NCI-H2107 (cell line): ENCODE results near the gene MORF4L1.
"Not testable (repeated sequence)": the region's sequence is repeated elsewhere in the genome, so short reads cannot be mapped to it uniquely, and the experiment has no call there.

ENCODE experiments used
- DNase-seq: peaks from one replicate; lab custom pipeline; 2025; lab: John Stamatoyannopoulos, UW

MORF4L1 gene

GRCh38 chr15:78872155-78872971 is at the start of gene MORF4L1:
TSS of gene MORF4L1 (plus strand) at chr15:78872890. CDS start at chr15:78873018, 128 bp downstream.
- peak; percentile 53 for DNase-seq

- DNase-seq, result no peak
These were observed 43.8 kb upstream of the MORF4L1 start for GRCh38 chr15:78828920-78829319.

- DNase-seq, result no peak
These were observed 42.0 kb upstream of the MORF4L1 start for GRCh38 chr15:78830514-78831228.

- no peak for DNase-seq
These were observed 41.2 kb upstream of the MORF4L1 start for GRCh38 chr15:78831229-78832207.

GRCh38 chr15:78836333-78836732 is 36.4 kb upstream of the MORF4L1 start:
- DNase-seq, result no peak

- no peak for DNase-seq
These were observed 35.6 kb upstream of the MORF4L1 start for GRCh38 chr15:78837131-78837530.

GRCh38 chr15:78837543-78837942 is 35.1 kb upstream of the MORF4L1 start:
- no peak for DNase-seq

GRCh38 chr15:78838489-78838888 is 34.2 kb upstream of the MORF4L1 start:
- no peak for DNase-seq

- DNase-seq, result not testable (repeated sequence)
These were observed 33.5 kb upstream of the MORF4L1 start for GRCh38 chr15:78839151-78839550.

- no peak for DNase-seq
These were observed 31.9 kb upstream of the MORF4L1 start for GRCh38 chr15:78840661-78841375.

GRCh38 chr15:78841376-78841706 is 31.3 kb upstream of the MORF4L1 start:
- DNase-seq, result no peak

GRCh38 chr15:78841891-78842290 is 30.8 kb upstream of the MORF4L1 start:
- no peak for DNase-seq

- DNase-seq, result no peak
These were observed 30.2 kb upstream of the MORF4L1 start for GRCh38 chr15:78842519-78842918.

GRCh38 chr15:78846906-78847305 is 25.8 kb upstream of the MORF4L1 start:
- DNase-seq, result not testable (repeated sequence)

- DNase-seq, result not testable (repeated sequence)
These were observed 25.2 kb upstream of the MORF4L1 start for GRCh38 chr15:78847387-78847906.

GRCh38 chr15:78850352-78850751 is 22.3 kb upstream of the MORF4L1 start:
- no peak for DNase-seq

GRCh38 chr15:78850941-78851755 is 21.5 kb upstream of the MORF4L1 start:
- no peak for DNase-seq

GRCh38 chr15:78853500-78853899 is 19.2 kb upstream of the MORF4L1 start:
- no peak for DNase-seq

GRCh38 chr15:78854833-78855372 is 17.8 kb upstream of the MORF4L1 start:
- no peak for DNase-seq

- no peak for DNase-seq
These were observed 16.9 kb upstream of the MORF4L1 start for GRCh38 chr15:78855746-78856145.
